Transverse colon (tissue), 4 donors: ENCODE measurements around the gene PADI4.

Experiments used
- EP300 ChIP-seq: sonication (generic); formaldehyde crosslinking; IDR thresholded peaks from one replicate; pipeline ENCODE4 v1.6.1; 2017; ENCODE audit warnings: antibody characterized with exemption, low read depth
- POLR2A ChIP-seq: fragments of 450-650 bp; IDR thresholded peaks from one replicate; pipeline ENCODE4 v1.6.1; 2016; ENCODE audit warnings: antibody characterized with exemption, mild to moderate bottlenecking, moderate library complexity
- POLR2AphosphoS5 ChIP-seq, 3 donors: sonication (generic); formaldehyde crosslinking; IDR thresholded peaks; one replicate each; pipeline ENCODE4 v1.6.1; 2016; ENCODE audit warnings: antibody characterized with exemption in 3 of 3
- TF ChIP-seq, protein P1 (sequence below), 5 experiments: fragments of 200-600 bp in 3 of 5; fragments of 450-650 bp in 2 of 5; sonication (generic) in 3 of 5; IDR thresholded peaks; 1 replicate in 2 of 5; 2 replicates in 3 of 5; pipeline ENCODE4 v1.5.1; 2016 to 2017; ENCODE audit warnings: antibody characterized with exemption in 5 of 5, inconsistent platforms in 3 of 5, mild to moderate bottlenecking in 2 of 5, moderate library complexity in 1 of 5

GRCh38 chr1:17342014-17342441 is 34.0 kb downstream of the PADI4 start:
- TF ChIP-seq, protein P1, sequence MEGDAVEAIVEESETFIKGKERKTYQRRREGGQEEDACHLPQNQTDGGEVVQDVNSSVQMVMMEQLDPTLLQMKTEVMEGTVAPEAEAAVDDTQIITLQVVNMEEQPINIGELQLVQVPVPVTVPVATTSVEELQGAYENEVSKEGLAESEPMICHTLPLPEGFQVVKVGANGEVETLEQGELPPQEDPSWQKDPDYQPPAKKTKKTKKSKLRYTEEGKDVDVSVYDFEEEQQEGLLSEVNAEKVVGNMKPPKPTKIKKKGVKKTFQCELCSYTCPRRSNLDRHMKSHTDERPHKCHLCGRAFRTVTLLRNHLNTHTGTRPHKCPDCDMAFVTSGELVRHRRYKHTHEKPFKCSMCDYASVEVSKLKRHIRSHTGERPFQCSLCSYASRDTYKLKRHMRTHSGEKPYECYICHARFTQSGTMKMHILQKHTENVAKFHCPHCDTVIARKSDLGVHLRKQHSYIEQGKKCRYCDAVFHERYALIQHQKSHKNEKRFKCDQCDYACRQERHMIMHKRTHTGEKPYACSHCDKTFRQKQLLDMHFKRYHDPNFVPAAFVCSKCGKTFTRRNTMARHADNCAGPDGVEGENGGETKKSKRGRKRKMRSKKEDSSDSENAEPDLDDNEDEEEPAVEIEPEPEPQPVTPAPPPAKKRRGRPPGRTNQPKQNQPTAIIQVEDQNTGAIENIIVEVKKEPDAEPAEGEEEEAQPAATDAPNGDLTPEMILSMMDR (IDR thresholded peaks at IDR 0.05): no peak
- TF ChIP-seq POLR2A (no peak), EP300 (no peak), POLR2AphosphoS5 (IDR thresholded peaks at IDR 0.05) (no peak)
